HUES6 (cell line): Measurements from ENCODE around the gene ITGB5.

ENCODE experiments used
- H3K27ac ChIP-seq: 2 replicates; pipeline ENCODE4 v1.7.0; 2013; ENCODE audit warnings: low read depth, mild to moderate bottlenecking, low read length, inconsistent platforms
- H3K27me3 ChIP-seq: 2 replicates; pipeline ENCODE4 v1.6.1; 2013; ENCODE audit warnings: low read length; ENCODE audit not compliant: control insufficient read depth, insufficient read depth
- H3K36me3 ChIP-seq: 2 replicates; pipeline ENCODE4 v1.6.1; 2013; ENCODE audit warnings: low read length; ENCODE audit not compliant: control insufficient read depth, insufficient read depth
- H3K4me1 ChIP-seq: 2 replicates; pipeline ENCODE4 v1.6.1; 2013; ENCODE audit warnings: low read length; ENCODE audit not compliant: control insufficient read depth, insufficient read depth
- H3K4me3 ChIP-seq: 2 replicates; pipeline ENCODE4 v1.5.1; 2013; ENCODE audit warnings: low read depth, low read length
- H3K9ac ChIP-seq: one replicate; pipeline ENCODE4 v1.6.1; 2013; ENCODE audit warnings: mild to moderate bottlenecking, low read length
- H3K9me3 ChIP-seq: 2 replicates; pipeline ENCODE4 v1.6.1; 2013; ENCODE audit warnings: low read depth, low read length; ENCODE audit not compliant: control insufficient read depth, insufficient read depth

Gene ITGB5

DNA sequence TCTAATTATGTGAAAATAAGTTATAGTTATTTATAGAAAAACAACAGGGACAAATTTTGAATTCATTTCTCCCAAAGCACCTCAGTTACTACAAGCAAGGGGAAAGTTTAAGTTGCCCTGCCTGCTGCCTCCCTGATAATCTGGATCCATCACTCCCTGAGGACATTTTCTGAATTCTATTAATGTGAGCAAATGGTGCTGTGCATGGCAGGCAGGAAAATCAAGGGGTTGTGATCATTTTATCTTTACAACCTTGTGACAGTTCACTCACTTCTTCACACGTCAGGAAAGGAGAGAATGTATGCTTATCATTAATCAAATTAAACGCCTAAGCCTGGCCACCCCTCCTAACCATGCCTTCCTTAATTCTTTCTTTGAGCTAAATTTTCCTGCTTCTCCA lies 39.3 kb downstream of the ITGB5 start:
- no peak overlapping the region for H3K4me3 ChIP-seq
- no peaks in the 10 kb centered on the region for H3K27me3 ChIP-seq
- H3K36me3 ChIP-seq, result peaks cover 68% of the 10 kb centered on the region
- no peak overlapping the region for H3K27ac ChIP-seq
- H3K4me1 ChIP-seq, result peaks cover 29% of the 10 kb centered on the region; the same call in 1 of the 2 replicates
- no peak overlapping the region for H3K9ac ChIP-seq
- no peaks in the 10 kb centered on the region for H3K9me3 ChIP-seq

DNA sequence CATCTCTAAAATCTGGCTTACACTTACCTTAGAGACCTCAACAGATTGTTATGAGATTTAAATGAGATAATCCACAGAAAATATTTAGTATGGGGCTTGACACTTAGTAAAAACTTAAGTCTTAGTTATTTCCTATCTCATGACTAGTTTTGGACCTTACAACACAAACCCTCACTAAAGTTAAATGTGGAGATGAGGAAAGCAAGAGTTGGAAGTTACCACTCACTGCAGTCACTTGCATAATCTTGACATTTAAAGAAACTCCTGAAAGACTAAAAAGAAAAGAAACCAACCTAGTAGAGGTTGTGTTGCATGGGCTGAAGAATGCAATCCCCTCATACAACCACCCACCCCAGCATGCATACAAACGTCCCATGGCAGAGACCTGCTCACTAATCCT lies 40.1 kb downstream of the ITGB5 start:
- no peak overlapping the region for H3K27ac ChIP-seq

DNA sequence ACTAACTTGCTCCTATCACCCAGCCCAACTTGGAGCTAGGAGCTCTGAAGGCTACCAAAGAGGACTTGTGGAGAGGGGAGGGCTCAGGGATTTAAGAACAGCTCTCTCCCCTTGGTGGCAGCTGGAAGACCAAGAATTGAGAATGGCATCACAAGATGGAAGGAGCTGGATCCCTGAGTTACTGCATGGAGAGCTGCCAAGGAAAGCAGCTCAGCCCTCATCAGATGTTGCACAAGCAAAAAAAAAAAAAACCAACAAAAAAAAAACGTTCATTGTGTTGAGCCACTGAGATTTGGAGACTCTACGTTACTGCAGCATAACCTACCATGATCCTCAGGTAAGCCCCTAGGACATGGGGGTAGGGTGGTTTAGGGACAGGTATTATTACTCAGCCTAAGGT lies 41.0 kb downstream of the ITGB5 start:
- Histone ChIP-seq H3K27ac (no peak overlapping the region), H3K9ac (no peak overlapping the region), H3K4me1 (peaks cover 17% of the 10 kb centered on the region; the same call in 1 of the 2 replicates), H3K27me3 (no peaks in the 10 kb centered on the region), H3K4me3 (no peak overlapping the region), H3K36me3 (peaks cover 77% of the 10 kb centered on the region), H3K9me3 (no peaks in the 10 kb centered on the region)

More for the DNA sequence above, 40.1 kb downstream of the ITGB5 start:
- H3K9ac ChIP-seq, result no peak overlapping the region
- H3K4me1 ChIP-seq, result peaks cover 25% of the 10 kb centered on the region; the same call in 1 of the 2 replicates
- no peaks in the 10 kb centered on the region for H3K27me3 ChIP-seq
- peaks cover 76% of the 10 kb centered on the region for H3K36me3 ChIP-seq
- H3K4me3 ChIP-seq, result no peak overlapping the region
- H3K9me3 ChIP-seq, result no peaks in the 10 kb centered on the region

DNA sequence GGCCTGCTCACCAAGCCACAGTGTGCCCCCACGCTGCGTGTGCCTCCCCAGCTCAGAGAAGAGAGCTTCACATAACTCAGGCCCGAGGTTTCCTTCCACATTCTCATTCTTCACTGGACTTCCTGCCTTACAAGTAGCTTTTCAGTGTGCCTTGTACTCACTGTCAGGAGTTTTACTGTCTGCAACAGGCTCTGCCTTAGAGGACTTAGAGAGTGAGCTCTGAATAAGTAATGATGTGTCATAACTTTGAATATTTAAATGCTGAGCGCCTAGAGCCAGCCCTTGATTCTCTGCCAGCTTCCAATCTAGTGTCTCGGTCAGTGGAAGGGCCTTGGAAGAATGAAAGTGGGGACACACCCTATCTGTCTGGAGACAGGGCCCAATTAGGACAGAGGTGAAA lies 41.8 kb downstream of the ITGB5 start:
- Histone ChIP-seq H3K9me3 (no peaks in the 10 kb centered on the region), H3K4me3 (no peak overlapping the region), H3K27ac (no peak overlapping the region), H3K9ac (no peak overlapping the region), H3K4me1 (peaks cover 11% of the 10 kb centered on the region; the same call in 1 of the 2 replicates), H3K36me3 (peaks cover 82% of the 10 kb centered on the region), H3K27me3 (no peaks in the 10 kb centered on the region)

DNA sequence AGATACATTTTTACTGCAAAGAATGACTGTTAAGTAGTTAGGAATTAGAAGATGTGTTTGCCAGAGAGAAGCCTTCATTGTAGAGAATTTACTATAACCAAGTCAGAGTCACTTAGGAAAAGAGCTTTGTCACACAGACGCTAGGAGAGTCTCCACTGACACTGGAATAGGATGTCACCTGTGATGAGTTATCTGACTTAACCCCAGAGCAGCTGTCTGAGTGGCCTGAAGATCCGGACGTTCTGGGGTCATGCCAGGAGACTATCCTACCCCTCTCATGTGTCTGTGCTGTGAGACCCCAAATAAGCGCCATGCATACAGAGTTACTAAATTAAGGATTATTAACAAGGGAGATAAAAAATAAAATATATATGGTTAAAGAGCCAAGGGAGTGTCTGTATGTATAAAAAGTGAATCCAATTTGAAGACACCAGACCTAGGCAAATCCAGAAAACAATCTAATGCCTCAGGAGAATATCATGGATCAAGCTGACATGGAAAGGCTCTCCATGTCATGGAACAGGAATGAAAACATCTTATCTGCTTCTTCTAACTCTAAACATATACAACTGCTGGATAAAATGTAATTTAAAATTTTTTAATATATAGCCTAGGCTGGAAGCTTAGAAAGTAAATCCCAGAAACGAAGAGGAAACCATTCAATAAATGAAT lies 43.5 kb downstream of the ITGB5 start:
- Histone ChIP-seq H3K4me3 (no peak overlapping the region), H3K4me1 (peaks cover 11% of the 10 kb centered on the region; the same call in 1 of the 2 replicates), H3K27me3 (no peaks in the 10 kb centered on the region), H3K9me3 (no peaks in the 10 kb centered on the region), H3K27ac (no peak overlapping the region), H3K9ac (no peak overlapping the region), H3K36me3 (peaks cover 87% of the 10 kb centered on the region)

DNA sequence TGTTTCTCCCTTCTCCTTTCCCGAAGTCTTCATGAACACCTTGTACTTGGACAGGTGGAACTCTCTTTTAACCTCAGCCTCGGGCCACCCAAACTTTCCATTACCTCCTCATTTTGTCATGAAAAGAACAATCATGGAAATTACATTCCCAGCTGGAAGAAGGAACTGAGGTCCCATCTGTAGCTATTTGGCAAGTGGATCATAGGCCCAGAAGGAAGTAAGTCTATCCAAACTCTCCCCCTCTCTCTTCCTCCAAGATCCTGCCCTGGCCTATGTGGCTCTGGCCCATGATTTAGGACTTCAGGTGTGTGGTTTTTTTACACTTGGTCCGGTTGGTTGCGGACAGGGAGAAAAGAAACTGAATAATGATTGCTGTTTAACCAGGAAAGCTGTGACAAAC lies 44.1 kb downstream of the ITGB5 start:
- Histone ChIP-seq H3K4me1 (peaks cover 11% of the 10 kb centered on the region; the same call in 1 of the 2 replicates), H3K27me3 (no peaks in the 10 kb centered on the region), H3K27ac (no peak overlapping the region), H3K9me3 (no peaks in the 10 kb centered on the region), H3K9ac (no peak overlapping the region), H3K4me3 (no peak overlapping the region), H3K36me3 (peaks cover 82% of the 10 kb centered on the region)

DNA sequence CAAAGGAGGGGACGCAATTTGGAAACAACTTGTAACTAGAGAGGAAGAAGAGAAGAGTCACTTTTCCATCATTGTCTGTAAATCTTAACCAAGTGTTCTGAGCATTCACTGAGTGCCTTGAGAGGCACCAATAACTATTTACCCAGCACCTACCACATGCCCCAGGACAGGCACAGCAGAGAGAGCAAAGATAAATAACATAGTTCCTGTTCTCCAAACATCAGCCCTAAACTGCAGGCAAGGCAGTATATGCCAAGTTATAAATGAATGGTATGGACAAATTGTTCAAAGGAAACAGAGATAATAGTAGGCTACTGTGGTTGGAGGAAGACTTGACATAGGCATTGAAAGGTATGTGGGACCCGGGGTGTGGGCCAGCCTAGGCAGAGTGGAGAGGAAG lies 45.6 kb downstream of the ITGB5 start:
- no peak overlapping the region for H3K9ac ChIP-seq
- H3K27ac ChIP-seq, result no peak overlapping the region
- H3K36me3 ChIP-seq, result peaks cover 77% of the 10 kb centered on the region
- peaks cover 24% of the 10 kb centered on the region; the same call in 1 of the 2 replicates for H3K4me1 ChIP-seq
- no peaks in the 10 kb centered on the region for H3K9me3 ChIP-seq
- no peaks in the 10 kb centered on the region for H3K27me3 ChIP-seq
- H3K4me3 ChIP-seq, result no peak overlapping the region

DNA sequence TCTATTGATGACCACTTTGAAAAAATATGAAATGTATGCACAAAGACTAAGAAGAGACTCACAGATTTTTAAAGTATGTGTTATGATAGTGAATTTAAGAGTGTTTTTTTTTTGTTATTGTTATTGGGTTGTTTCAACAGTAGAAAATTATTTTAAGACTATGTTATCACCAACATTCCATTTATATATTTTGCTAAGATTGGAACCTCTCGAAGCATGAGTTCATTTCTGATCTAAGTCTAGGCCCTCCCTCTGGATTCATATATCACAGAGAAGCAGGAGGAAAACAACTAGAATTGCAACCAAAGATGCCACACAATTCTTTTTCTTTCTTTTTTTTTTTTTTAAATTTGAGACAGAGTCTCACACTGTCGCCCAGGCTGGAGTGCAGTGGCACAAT lies 46.8 kb downstream of the ITGB5 start:
- H3K9me3 ChIP-seq, result no peaks in the 10 kb centered on the region
- no peak overlapping the region for H3K4me3 ChIP-seq
- no peak overlapping the region for H3K9ac ChIP-seq
- peaks cover 24% of the 10 kb centered on the region for H3K4me1 ChIP-seq
- no peak overlapping the region for H3K27ac ChIP-seq
- H3K27me3 ChIP-seq, result no peaks in the 10 kb centered on the region
- peaks cover 66% of the 10 kb centered on the region for H3K36me3 ChIP-seq

DNA sequence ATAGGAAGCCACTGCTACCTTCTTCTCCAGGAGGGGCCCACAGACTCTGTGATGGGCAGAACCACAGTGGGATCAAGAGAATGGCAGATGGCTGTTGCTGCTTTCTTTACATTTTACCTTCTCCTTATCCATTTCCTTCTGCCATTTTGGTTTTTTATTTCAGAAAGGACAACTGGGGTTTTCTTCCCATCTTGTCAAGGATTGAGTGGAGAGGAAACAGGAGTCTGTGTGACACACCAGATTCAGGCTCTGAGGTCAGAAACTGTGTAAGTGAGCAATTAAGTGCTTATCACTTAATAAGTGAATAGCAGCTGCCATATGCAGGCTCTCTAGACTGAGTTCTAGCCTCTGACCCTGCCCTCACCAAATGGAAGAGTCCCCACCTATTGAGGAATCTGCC lies 47.3 kb downstream of the ITGB5 start:
- Histone ChIP-seq H3K4me3 (no peak overlapping the region), H3K4me1 (peaks cover 27% of the 10 kb centered on the region), H3K27ac (no peak overlapping the region), H3K36me3 (peaks cover 68% of the 10 kb centered on the region), H3K9ac (no peak overlapping the region), H3K27me3 (no peaks in the 10 kb centered on the region), H3K9me3 (no peaks in the 10 kb centered on the region)

DNA sequence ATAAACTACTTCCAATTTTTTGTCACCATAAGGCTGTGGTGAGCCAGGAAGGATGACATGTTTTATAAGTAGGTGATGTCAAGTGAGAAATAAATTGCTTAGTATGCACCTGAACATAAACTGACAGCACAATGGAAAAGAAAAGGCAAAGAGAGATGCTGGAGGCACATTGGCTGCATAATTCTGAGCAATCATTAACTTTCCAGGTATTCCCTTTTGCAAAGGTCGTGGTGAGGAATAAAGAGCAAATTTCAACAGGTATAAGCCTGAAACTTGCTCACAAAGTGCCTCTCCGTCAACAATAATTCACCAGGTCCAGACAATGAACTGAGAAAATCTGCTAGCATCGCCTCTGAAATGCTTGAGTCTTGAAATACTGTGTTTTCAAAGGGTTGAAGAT lies 48.2 kb downstream of the ITGB5 start:
- Histone ChIP-seq H3K4me1 (peaks cover 33% of the 10 kb centered on the region), H3K36me3 (peaks cover 65% of the 10 kb centered on the region), H3K4me3 (no peak overlapping the region), H3K27me3 (no peaks in the 10 kb centered on the region), H3K27ac (no peak overlapping the region), H3K9me3 (no peaks in the 10 kb centered on the region), H3K9ac (no peak overlapping the region)

DNA sequence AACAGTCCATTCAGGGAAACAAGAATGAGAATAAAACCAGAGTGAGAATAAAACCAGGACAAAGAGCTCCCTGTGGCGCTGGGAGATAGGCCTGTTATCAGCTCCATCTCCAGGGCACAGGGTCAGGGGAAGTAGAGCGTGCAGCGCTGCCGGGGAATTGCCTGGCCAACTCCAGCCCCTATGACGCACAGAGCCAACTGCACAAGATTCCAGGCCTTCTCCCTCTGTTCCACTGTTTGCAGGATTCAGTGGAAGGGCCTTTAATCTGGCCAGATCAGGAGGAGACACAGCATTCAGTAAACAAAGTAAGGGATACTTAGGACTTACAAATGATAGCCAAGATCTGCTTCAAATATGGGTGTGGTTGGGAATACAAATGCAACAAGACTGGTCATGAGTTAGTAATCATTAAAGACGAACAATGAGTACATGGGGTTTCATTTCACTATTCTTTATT lies 49.4 kb downstream of the ITGB5 start:
- peak overlapping the region; percentile 3 for H3K9ac ChIP-seq
- H3K9me3 ChIP-seq, result no peaks in the 10 kb centered on the region
- no peak overlapping the region for H3K27ac ChIP-seq
- no peak overlapping the region for H3K4me3 ChIP-seq
- peaks cover 64% of the 10 kb centered on the region for H3K36me3 ChIP-seq
- H3K4me1 ChIP-seq, result peaks cover 35% of the 10 kb centered on the region
- no peaks in the 10 kb centered on the region for H3K27me3 ChIP-seq
